ENCODE data around the gene LRTM2. TPM values are rescaled to one million over a fixed set of nuclear protein-coding genes. Genes with fewer than 3 reads are reported as not detected.

LRTM2 gene
- total RNA-seq, 2 donors from 2014 or later: not detected

DNA sequence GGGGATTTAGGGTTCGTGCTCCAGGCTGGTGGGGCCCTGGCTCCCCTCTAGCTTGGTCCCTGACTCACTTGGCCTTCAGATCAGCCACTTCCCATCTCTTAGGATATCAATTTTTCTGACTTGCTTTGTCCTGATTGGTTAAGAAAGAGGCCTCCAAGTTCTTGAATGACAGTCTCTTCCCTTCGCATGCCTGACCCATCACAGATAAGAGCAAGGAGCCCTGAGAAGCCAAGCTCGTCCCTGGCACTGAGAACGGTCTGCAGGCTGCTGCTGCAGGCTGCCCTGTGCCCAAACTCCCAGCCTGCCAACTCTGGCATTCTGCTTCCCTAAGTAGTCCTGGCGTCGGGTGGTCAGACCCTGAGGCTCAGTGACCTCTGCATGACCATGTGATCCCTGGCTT, 794 bp upstream of the LRTM2 start:
- Histone ChIP-seq H3K27me3 (peaks cover 0 to 9% of the 10 kb centered on the region in 2 donors), H3K4me1 (no peaks in the 10 kb centered on the region), H3K4me3 (no peak overlapping the region), H3K36me3 (replicated peaks in 1 of 2; ENCODE audit: insufficient read depth in 1 of 2, low read depth in 2 of 2) (no peaks in the 10 kb centered on the region), H3K9me3 (no peaks in the 10 kb centered on the region), H3K27ac (no peak overlapping the region)
- 7 to 25% methylated on average over 5 to 6 of the region's 6 CpGs for WGBS, 2 donors
- no peak for ATAC-seq
- TF ChIP-seq POLR2A (IDR thresholded peaks at IDR 0.05): no peak
- TF ChIP-seq, protein P1, sequence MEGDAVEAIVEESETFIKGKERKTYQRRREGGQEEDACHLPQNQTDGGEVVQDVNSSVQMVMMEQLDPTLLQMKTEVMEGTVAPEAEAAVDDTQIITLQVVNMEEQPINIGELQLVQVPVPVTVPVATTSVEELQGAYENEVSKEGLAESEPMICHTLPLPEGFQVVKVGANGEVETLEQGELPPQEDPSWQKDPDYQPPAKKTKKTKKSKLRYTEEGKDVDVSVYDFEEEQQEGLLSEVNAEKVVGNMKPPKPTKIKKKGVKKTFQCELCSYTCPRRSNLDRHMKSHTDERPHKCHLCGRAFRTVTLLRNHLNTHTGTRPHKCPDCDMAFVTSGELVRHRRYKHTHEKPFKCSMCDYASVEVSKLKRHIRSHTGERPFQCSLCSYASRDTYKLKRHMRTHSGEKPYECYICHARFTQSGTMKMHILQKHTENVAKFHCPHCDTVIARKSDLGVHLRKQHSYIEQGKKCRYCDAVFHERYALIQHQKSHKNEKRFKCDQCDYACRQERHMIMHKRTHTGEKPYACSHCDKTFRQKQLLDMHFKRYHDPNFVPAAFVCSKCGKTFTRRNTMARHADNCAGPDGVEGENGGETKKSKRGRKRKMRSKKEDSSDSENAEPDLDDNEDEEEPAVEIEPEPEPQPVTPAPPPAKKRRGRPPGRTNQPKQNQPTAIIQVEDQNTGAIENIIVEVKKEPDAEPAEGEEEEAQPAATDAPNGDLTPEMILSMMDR (IDR thresholded peaks at IDR 0.05): no peak
- intact Hi-C loops (cut with DNase I): no loop called here
- no peak for DNase-seq

DNA sequence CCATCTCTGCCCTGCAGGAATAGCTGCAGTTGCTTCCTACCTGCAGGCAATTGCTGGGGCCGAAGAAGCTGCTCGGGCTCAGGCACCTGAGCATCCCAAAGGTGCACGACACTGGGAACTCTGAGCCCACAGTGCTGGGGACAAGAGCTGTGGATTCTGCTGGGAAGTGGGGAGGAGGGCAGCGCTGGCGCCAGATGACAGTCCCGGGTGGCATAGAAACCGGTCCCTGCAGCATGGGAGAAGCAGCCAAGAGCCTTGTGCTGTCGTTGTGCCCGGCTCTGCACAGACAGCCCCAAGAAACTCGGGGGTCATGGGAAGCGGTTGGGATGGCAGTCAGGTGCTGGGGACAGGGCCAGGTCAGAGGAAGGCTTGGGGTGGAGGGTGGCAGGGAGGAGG, 529 bp downstream of the LRTM2 start:
- Histone ChIP-seq H3K27me3 (peaks cover 0 to 4% of the 10 kb centered on the region in 2 donors), H3K4me3 (no peak overlapping the region), H3K9me3 (no peaks in the 10 kb centered on the region), H3K27ac (no peak overlapping the region), H3K4me1 (no peaks in the 10 kb centered on the region), H3K36me3 (replicated peaks in 1 of 2; ENCODE audit: insufficient read depth in 1 of 2, low read depth in 2 of 2) (no peaks in the 10 kb centered on the region)
- no peak for DNase-seq
- no peak for ATAC-seq
- intact Hi-C loops (cut with DNase I): no loop called here
- TF ChIP-seq POLR2A (IDR thresholded peaks at IDR 0.05): no peak
- TF ChIP-seq, protein P1 (IDR thresholded peaks at IDR 0.05): no peak
- WGBS, 2 donors: 55 to 70% methylated on average over 10 to 11 of the region's 11 CpGs

DNA sequence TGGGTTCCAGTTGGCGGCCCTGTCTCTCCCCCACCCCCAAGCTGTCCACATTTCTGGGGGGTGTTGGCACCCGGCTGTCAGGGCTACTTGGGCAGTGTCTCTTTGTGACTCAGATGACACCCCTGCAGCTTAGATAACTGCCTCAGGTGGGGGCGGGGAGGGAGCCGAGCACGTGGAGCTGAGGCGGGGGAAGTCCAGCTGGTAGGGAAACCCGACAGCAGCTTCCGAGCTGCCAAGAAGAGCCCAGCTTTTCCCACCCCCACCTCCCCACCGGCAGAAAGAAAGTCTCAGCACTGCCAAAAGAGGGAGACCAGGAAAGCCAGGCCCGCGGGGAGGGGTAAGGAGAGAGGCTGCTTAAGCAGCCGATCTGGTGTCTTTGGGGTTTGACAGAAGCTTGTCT, 1.4 kb downstream of the LRTM2 start:
- no peaks in the 10 kb centered on the region for H3K4me1 ChIP-seq
- no peak for TF ChIP-seq POLR2A (IDR thresholded peaks at IDR 0.05)
- TF ChIP-seq, protein P1 (IDR thresholded peaks at IDR 0.05): no peak
- no peaks in the 10 kb centered on the region for H3K9me3 ChIP-seq
- intact Hi-C loops (cut with DNase I): no loop called here
- H3K4me3 ChIP-seq: no peak overlapping the region
- H3K36me3 ChIP-seq (replicated peaks in 1 of 2; ENCODE audit: insufficient read depth in 1 of 2, low read depth in 2 of 2): no peaks in the 10 kb centered on the region
- H3K27me3 ChIP-seq: peaks cover 0 to 3% of the 10 kb centered on the region in 2 donors
- no peak overlapping the region for H3K27ac ChIP-seq
- DNase-seq: no peak
- no peak for ATAC-seq
- 17 to 24% methylated on average over 5 to 12 of the region's 12 CpGs for WGBS, 2 donors

DNA sequence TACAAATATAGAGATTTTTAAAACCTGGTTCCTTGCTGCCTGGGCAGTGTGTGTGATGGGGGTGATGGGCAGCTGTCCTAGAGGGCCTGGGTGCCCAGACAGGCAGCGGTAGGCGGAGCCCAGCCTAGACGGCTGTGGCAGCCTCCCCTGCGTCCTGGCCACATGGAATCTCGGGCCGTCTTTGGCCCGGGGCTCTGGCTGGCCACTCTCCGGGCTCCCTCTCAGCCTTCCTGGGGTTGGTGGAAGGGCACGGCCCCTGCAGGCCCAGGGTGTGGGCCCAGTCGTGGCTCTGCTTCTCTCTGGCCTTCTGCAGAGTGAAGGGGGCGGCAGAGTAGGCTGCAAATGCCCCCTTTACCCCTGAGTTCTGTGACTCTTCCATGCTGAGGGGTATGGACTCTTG, 2.3 kb downstream of the LRTM2 start:
- H3K27ac ChIP-seq: no peak overlapping the region
- H3K4me1 ChIP-seq: no peaks in the 10 kb centered on the region
- WGBS, 2 donors: 55 to 67% methylated on average over 3 to 11 of the region's 11 CpGs
- intact Hi-C loops (cut with DNase I): no loop called here
- no peak for DNase-seq
- peaks cover 0 to 3% of the 10 kb centered on the region in 2 donors for H3K27me3 ChIP-seq
- TF ChIP-seq POLR2A (IDR thresholded peaks at IDR 0.05): no peak
- TF ChIP-seq, protein P1 (IDR thresholded peaks at IDR 0.05): no peak
- no peak overlapping the region for H3K4me3 ChIP-seq
- H3K9me3 ChIP-seq: no peaks in the 10 kb centered on the region
- H3K36me3 ChIP-seq (replicated peaks in 1 of 2; ENCODE audit: insufficient read depth in 1 of 2, low read depth in 2 of 2): no peaks in the 10 kb centered on the region
- no peak for ATAC-seq

DNA sequence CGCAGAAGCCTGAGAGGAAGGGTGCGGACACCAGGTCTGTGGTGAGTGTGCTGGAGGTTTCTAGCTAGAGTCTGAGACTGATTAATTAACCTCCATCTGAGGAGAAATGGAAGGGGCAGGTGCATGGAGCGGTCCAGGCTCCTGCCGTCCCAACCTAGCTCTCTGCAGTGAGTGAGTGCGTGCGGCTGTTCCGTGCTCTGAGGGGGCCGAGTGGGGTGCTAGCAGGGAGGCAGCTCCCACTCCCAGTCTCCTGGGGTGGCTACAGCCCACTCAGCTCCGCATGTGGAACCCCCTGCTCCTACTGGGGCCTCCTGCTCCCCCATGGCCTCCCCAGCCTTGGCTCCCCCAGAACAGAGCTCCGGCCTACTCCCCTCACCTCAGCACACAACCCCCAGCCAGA, 2.9 kb downstream of the LRTM2 start:
- 87 to 95% methylated on average over 7 to 10 of the region's 10 CpGs for WGBS, 2 donors
- no peak overlapping the region for H3K27ac ChIP-seq
- intact Hi-C loops (cut with DNase I): no loop called here
- H3K4me3 ChIP-seq: no peak overlapping the region
- H3K27me3 ChIP-seq: peaks cover 0 to 3% of the 10 kb centered on the region in 2 donors
- no peak for ATAC-seq
- no peaks in the 10 kb centered on the region for H3K9me3 ChIP-seq
- no peaks in the 10 kb centered on the region for H3K4me1 ChIP-seq
- TF ChIP-seq, protein P1 (IDR thresholded peaks at IDR 0.05): no peak
- TF ChIP-seq POLR2A (IDR thresholded peaks at IDR 0.05): no peak
- H3K36me3 ChIP-seq (replicated peaks in 1 of 2; ENCODE audit: insufficient read depth in 1 of 2, low read depth in 2 of 2): no peaks in the 10 kb centered on the region
- DNase-seq: no peak

Data from body of pancreas (tissue), 4 donors.